ENCODE measurements around the gene ETV4. TPM values are rescaled to one million over a fixed set of nuclear protein-coding genes. Genes with fewer than 3 reads are reported as not detected.

ETV4 gene
- total and polyA plus RNA-seq, 7 donors = 0.46 to 2.6 (median 1.2) TPM; not detected in 2

- intact Hi-C loops (cut with DNase I) = no loop called here
- Histone ChIP-seq H3K9me3 (no peaks in the 10 kb centered on the region), H3K27ac (no peak overlapping the region), H3K36me3 (no peaks in the 10 kb centered on the region), H3K27me3 (peaks cover 0 to 8% (median 0%) of the 10 kb centered on the region in 3 donors), H3K4me1 (peaks cover 0 to 18% (median 16%) of the 10 kb centered on the region in 4 donors), H3K4me3 (no peak overlapping the region)
- WGBS, 2 donors = 62 to 68% methylated on average over 15 of the region's 15 CpGs
- DNase-seq = no peak
- TF ChIP-seq, protein P1, sequence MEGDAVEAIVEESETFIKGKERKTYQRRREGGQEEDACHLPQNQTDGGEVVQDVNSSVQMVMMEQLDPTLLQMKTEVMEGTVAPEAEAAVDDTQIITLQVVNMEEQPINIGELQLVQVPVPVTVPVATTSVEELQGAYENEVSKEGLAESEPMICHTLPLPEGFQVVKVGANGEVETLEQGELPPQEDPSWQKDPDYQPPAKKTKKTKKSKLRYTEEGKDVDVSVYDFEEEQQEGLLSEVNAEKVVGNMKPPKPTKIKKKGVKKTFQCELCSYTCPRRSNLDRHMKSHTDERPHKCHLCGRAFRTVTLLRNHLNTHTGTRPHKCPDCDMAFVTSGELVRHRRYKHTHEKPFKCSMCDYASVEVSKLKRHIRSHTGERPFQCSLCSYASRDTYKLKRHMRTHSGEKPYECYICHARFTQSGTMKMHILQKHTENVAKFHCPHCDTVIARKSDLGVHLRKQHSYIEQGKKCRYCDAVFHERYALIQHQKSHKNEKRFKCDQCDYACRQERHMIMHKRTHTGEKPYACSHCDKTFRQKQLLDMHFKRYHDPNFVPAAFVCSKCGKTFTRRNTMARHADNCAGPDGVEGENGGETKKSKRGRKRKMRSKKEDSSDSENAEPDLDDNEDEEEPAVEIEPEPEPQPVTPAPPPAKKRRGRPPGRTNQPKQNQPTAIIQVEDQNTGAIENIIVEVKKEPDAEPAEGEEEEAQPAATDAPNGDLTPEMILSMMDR (IDR thresholded peaks at IDR 0.05) = no peak
- TF ChIP-seq POLR2AphosphoS5 (IDR thresholded peaks at IDR 0.05) (no peak), EP300 (IDR thresholded peaks at IDR 0.05) (no peak), POLR2A (IDR thresholded peaks at IDR 0.05) (no peak)
These were observed 17.8 kb upstream of the ETV4 start for GRCh38 chr17:43563600-43564594.

- TF ChIP-seq POLR2AphosphoS5 (IDR thresholded peaks at IDR 0.05) (peak in 3 of 4 donors; percentile 44 to 66 (median 59)), POLR2A (IDR thresholded peaks at IDR 0.05) (no peak)
- H3K4me1 ChIP-seq = peaks cover 0 to 18% (median 16%) of the 10 kb centered on the region in 4 donors
- H3K27me3 ChIP-seq = peaks cover 0 to 8% (median 0%) of the 10 kb centered on the region in 3 donors
- 4 to 9% methylated on average over 19 of the region's 19 CpGs for WGBS, 2 donors
- intact Hi-C loops (cut with DNase I) = no loop called here
- no peaks in the 10 kb centered on the region for H3K36me3 ChIP-seq
- DNase-seq = peak; percentile 73
- H3K9me3 ChIP-seq = no peaks in the 10 kb centered on the region
- no peak overlapping the region for H3K27ac ChIP-seq
- H3K4me3 ChIP-seq = no peak overlapping the region
These were observed 16.8 kb upstream of the ETV4 start for GRCh38 chr17:43562679-43563599.

DNA sequence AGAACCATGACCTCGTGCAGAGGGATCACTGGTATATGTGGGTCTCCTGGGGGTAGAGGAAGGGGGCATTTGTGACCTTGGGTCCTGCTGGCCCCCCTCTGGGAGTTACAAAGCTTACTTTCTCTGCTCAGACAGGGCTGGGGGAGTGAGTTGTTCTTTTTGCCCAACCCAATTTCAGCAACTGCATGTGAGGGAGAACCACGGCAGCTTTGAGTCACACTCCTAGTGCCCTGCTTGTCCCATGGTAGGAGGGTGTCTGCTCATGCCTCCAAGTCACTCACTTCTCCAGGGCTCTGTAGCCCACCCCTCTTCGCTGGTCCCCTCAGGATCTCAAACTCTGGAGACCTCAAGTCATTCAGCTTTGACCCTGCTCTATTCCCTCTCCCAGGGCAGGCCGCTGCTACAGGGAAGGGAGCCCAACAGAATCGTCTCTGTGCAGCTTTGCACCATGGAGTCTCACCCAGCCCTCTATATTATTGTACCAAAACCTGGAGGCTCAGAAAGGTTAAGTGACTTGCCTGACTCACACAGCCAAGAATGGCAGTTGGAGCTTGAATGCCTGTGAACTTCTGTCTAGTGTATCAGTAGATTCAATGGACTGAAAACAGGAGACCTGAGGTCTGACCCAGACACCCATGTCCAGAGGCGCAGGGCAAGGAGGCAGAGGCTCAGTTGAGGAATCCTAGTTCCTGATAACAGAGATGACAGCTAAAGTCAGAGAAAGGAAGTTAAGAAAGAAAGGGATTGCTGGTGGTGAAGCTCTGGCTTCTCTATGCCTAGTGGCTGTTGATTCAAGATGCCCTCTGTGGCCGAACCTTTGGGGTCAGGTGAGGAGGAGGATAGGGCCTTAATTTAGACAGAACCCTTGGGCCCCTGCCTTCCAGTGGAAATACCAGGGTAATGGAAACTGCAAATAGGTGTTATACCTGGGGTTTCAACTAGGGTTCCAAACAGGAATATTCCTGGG is 14.6 kb upstream of the ETV4 start:
- Histone ChIP-seq H3K9me3 (no peaks in the 10 kb centered on the region), H3K36me3 (no peaks in the 10 kb centered on the region), H3K4me3 (no peak overlapping the region), H3K4me1 (peaks cover 0 to 18% (median 16%) of the 10 kb centered on the region in 4 donors), H3K27me3 (peaks cover 0 to 8% (median 0%) of the 10 kb centered on the region in 3 donors), H3K27ac (no peak overlapping the region)
- no peak for DNase-seq
- WGBS, 2 donors = 93 to 94% methylated on average over 7 of the region's 7 CpGs
- intact Hi-C loops (cut with DNase I) = no loop called here
- TF ChIP-seq, protein P1 (IDR thresholded peaks at IDR 0.05) = no peak
- TF ChIP-seq POLR2AphosphoS5 (IDR thresholded peaks at IDR 0.05) = no peak
- no peak for TF ChIP-seq EP300 (IDR thresholded peaks at IDR 0.05)
- TF ChIP-seq POLR2A (IDR thresholded peaks at IDR 0.05) = no peak

- no peaks in the 10 kb centered on the region for H3K9me3 ChIP-seq
- intact Hi-C loops (cut with DNase I) = no loop called here
- no peak overlapping the region for H3K27ac ChIP-seq
- H3K36me3 ChIP-seq = no peaks in the 10 kb centered on the region
- no peak overlapping the region for H3K4me3 ChIP-seq
- DNase-seq = no peak
- peaks cover 0 to 18% (median 16%) of the 10 kb centered on the region in 4 donors for H3K4me1 ChIP-seq
- H3K27me3 ChIP-seq = peaks cover 0 to 8% (median 0%) of the 10 kb centered on the region in 3 donors
- no peak for TF ChIP-seq POLR2A (IDR thresholded peaks at IDR 0.05)
- TF ChIP-seq, protein P1 (IDR thresholded peaks at IDR 0.05) = no peak
- no peak for TF ChIP-seq POLR2AphosphoS5 (IDR thresholded peaks at IDR 0.05)
- no peak for TF ChIP-seq EP300 (IDR thresholded peaks at IDR 0.05)
- WGBS, 2 donors = 89 to 90% methylated on average over 7 of the region's 7 CpGs
These were observed 13.1 kb upstream of the ETV4 start for GRCh38 chr17:43559161-43559816.

All from sigmoid colon (tissue), 7 donors.